Activated naive CD4-positive, alpha-beta T cell treated with anti-CD3 and anti-CD28 coated beads, Interleukin-2, amount 50 U/mL, for 72 hours (primary cell): ENCODE measurements around the gene HJV. TPM values are rescaled to one million over a fixed set of nuclear protein-coding genes. Genes with fewer than 3 reads are reported as not detected.

ENCODE experiments used
- ATAC-seq, 2 donors: fragments of 150-1000 bp; cut with Tn5 transposase; 2 replicates each; pipeline ENCODE4 v1.10.0; 2021; ENCODE audit warnings: mild to moderate bottlenecking in 2 of 2, moderate library complexity in 2 of 2
- DNase-seq, 2 donors: peaks; one replicate each; pipeline ENCODE4 v3.0.0; 2021 to 2022; ENCODE audit warnings: low spot score in 2 of 2
- H3K27ac Mint-ChIP-seq, 2 donors: one replicate each; pipeline ENCODE4 v1.8.0; 2022; ENCODE audit warnings: mild to moderate bottlenecking in 2 of 2, mixed read lengths in 2 of 2
- H3K36me3 Mint-ChIP-seq, 2 donors: one replicate each; pipeline ENCODE4 v1.8.0; 2022; ENCODE audit warnings: mixed read lengths in 2 of 2
- H3K9me3 Mint-ChIP-seq, 2 donors: one replicate each; pipeline ENCODE4 v1.8.0; 2022; ENCODE audit warnings: mixed read lengths in 2 of 2
- total RNA-seq, 2 donors: library from RNA; stranded (reverse); gene quantifications; one replicate each; pipeline ENCODE4 v1.2.3, GENCODE V29; 2022

Gene HJV
- total RNA-seq, 2 donors from 2014 or later = not detected

DNA sequence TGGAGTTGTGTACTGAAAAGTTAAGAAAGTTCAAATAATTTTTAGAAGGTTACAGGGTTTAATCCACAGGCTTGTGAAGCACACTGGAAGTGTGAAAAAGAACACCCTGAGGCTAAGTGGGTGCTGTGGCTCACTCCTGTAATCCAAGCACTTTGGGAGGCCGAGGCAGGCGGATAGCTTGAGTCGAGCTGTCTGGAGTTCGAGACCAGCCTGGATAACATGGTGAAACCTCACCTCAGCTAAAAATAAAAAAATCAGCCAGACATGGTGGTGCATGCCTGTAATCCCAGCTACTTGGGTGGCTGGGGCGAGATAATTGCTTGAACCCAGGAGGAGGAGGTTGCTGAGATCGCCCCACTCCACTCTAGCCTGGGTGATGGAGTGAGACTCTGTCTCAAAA lies 35.0 kb downstream of the HJV start:
- H3K9me3 Mint-ChIP-seq = peaks cover 0 to 2% of the 10 kb centered on the region in 2 donors
- DNase-seq (no peak), ATAC-seq (no peak)
- H3K27ac Mint-ChIP-seq = no peak overlapping the region
- no peaks in the 10 kb centered on the region for H3K36me3 Mint-ChIP-seq

DNA sequence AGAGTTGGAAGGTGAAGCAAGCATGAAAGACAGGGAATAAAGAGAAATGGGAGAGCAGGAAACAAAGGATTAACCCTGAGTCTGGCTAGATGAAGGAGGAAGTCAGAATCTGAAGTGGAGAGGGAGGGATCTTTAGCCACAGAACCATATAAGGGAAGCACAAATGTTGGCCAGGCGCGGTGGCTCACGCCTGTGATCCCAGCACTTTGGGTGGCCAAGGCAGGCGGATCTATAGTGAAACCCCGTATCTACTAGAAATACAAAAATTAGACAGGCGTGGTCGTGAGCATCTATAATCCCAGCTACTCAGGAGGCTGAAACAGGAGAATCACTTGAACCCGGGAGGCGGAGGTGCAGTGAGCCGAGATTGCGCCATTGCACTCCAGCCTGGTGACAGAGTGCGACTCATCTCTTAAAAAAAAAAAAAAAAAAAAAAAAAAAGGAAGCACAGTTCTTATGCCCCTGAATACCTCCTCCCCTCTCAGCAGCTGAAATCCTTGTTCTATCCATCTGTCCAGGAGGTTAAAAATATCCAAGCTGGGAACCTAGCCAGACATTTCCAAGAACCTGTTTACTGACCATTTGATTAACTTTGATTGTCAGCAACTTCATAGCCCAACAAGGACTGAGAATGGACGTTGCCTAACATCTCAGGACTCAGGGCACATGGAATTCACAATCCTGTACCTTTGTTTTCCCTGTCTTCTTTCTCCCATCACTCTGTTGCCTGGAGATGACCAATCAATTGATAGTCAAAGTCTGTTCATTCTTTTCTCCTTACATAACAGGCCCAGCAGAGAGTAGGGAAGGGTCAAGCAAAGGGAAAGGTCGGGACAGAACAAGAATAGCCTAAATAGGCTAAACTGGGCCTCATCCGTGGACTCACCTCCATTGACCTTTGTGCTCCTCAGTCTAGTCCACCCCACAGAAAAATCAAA lies 35.8 kb downstream of the HJV start:
- ATAC-seq (peak in 1 of 2 donors; percentile 21), DNase-seq (no peak)
- H3K9me3 Mint-ChIP-seq = peaks cover 0 to 2% of the 10 kb centered on the region in 2 donors
- peak overlapping the region in 1 of 2 donors; percentile 75 for H3K27ac Mint-ChIP-seq
- H3K36me3 Mint-ChIP-seq = no peaks in the 10 kb centered on the region

DNA sequence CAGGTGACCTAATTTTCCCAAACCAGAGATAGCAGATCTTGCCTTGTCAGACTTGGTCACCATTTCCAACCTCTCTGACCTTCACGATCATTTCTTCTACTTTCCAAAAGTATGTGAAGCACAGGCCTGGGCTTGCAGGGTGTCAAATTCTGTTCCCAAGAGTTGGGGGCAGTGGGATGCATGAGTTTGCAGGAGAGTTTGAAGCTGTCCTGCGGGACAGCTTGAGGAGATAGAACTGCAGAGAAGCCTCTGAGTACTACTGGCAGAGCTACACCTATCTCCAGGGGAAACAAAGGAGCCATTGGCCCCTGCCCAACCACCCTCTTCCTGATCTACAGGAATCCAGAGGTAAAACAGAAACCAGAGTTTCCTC lies 36.4 kb downstream of the HJV start:
- Mint-ChIP-seq H3K36me3 (no peaks in the 10 kb centered on the region), H3K27ac (peak overlapping the region in 1 of 2 donors; percentile 75), H3K9me3 (peaks cover 0 to 2% of the 10 kb centered on the region in 2 donors)
- ATAC-seq (peak in 1 of 2 donors; percentile 21), DNase-seq (no peak)

DNA sequence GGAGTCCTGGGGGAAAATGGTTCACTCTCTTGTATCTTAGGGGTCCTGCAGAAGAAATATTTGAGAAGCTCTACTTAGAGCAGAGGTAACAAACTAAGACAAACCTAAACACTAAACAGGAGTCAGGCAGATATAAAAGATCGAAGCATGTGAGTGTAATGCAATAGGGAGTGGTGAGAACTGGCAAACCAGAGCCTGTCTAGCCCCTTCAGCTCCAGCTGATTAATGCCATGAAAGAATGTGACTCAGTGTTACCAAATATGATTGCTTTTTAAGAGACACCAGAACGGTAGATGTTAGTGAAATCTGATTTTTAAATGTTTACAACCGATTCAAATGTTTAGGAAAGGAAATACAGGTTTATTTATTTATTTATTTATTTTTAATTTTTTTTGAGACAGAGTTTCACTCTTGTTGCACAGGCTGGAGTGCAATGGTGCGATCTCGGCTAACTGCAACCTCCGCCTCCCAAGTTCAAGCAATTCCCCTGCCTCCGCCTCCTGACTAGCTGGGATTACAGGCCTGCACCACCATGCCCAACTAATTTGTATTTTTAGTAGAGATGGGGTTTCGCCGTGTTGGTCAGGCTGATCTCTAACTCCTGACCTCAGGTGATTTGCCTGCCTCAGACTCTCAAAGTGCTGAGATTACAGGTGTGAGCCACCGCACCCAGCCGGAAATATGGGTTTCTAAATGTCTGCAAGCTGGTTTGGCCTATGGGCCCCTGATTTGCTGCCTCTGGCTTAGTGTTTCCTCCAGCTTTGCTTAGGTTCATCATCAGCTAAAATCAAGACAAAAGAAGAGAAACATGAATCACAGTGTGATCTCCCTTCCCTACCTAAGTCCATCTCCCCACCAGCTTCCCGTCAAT lies 37.3 kb downstream of the HJV start:
- peaks cover 0 to 2% of the 10 kb centered on the region in 2 donors for H3K9me3 Mint-ChIP-seq
- no peak overlapping the region for H3K27ac Mint-ChIP-seq
- no peak for DNase-seq
- H3K36me3 Mint-ChIP-seq = no peaks in the 10 kb centered on the region
- ATAC-seq = peak in 1 of 2 donors; percentile 6

DNA sequence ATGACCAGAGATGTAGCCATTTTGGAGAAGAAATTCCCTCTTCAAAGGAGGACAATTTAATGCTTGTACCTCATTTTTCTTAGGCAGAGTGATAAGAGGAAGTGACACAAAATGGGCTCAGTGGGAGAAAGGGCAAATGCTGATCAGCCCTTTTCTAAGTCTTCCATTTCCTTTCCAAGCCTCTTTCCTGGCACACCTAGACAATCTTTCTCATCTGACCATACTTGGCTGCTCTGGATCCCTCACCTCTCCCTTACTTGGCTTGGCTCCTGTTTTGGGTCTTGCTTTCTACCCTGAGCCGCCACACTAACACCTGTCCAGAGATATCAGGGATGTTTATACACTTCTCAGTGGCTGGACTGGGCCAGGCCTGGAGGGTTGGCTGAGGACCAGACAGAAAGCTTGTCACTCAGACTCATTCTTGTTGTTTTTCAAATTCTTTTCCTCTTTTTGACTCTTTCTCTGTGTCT lies 38.3 kb downstream of the HJV start:
- ATAC-seq (no peak), DNase-seq (no peak)
- Mint-ChIP-seq H3K9me3 (no peaks in the 10 kb centered on the region), H3K27ac (peak overlapping the region in 1 of 2 donors; percentile 27), H3K36me3 (no peaks in the 10 kb centered on the region)

DNA sequence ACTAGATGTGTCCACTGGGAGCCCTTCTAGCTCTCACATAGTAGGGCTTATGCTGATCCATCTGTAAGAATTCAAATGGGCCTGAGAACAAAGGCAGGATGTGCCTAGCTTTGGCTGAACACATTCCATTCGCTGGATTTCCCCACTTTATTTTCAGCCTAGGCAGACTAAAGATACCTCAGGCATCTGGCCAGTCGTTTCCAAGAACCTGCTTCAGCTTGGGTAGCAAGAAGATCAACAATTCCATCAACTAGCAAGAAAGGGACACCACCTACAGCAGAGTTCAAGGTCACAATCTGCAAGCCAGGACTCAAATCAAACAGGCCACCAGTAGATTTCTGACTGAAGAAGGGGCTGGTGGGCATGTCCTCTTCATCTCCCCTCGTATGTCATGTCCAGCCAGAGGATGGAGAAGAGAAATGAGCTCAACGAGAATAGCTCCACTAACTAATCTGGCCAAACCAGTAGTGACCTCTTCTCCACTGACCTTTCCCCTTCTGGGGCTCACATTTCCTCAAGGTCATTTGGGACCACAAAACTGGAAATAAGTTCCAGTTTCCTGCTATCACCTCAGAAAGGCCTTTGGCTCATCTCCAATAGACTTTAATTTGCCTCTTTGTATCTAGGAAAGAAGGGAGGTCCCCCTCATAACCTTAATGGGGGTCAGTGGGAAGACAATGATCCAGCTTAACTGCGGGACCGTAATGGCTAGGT lies 39.4 kb downstream of the HJV start:
- ATAC-seq = no peak
- H3K27ac Mint-ChIP-seq = peak overlapping the region in 1 of 2 donors; percentile 5
- no peak for DNase-seq
- no peaks in the 10 kb centered on the region for H3K36me3 Mint-ChIP-seq
- no peaks in the 10 kb centered on the region for H3K9me3 Mint-ChIP-seq

DNA sequence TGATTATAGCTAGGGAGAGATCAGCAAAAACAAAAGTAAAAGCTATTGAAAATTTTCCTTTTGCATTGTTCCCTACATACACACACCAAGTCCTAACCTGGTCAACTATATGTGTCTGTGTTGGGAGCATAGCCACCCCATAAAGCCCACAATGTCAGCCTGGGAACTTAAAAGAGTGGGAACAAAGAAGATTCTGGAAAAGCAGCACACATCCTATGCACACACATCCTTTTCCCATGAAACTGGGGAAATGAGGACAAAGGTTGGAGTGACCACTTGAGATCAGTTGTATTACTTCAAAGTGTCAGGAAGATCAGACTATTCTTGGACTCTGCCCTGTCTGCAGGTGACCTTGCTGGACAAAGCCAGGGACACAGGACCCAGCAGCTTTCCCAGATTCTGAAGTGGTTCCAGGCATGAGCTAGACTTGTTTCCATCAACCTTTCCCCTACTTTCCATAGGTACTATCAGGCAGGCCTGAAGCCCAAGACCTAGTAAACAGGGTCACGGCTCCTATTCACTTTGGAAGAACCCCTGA lies 41.0 kb downstream of the HJV start:
- ATAC-seq (no peak), DNase-seq (no peak)
- H3K9me3 Mint-ChIP-seq = no peaks in the 10 kb centered on the region
- H3K36me3 Mint-ChIP-seq = no peaks in the 10 kb centered on the region
- H3K27ac Mint-ChIP-seq = peak overlapping the region in 1 of 2 donors; percentile 4

DNA sequence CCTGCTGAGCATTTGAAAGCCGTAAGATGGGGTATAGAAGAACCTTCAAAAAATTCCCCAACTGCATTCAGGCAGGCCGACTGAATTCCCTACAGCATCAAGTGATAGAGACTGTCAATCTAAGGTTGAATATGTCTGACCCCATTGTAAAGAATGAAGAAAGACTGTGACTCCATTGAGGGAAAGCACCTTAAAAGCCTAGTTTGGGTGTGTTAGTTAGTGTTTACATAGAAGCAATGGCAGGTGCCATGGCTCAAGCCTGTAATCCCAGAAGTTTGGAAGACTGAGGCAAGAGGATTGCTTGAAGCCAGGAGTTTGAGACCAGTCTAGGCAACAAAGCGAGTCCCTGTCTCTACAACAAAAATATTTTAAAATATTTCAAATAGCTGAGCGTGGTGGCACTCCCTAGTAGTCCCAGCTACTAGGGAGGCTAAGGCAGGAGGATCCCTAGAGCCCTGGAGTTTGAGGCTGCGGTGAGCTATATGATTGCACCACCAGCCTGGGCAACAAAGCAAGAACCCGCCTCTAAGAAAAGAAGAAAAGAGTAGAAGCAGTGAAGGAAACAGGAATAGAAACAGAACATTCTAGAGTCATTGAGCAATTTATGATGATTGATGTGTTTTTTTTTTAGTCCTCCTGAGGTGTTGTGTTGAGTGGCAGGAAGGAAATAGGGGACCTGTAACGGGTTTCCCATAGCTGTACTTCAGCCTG lies 41.6 kb downstream of the HJV start:
- H3K27ac Mint-ChIP-seq = no peak overlapping the region
- ATAC-seq (peak; percentile 3 to 35), DNase-seq (no peak)
- H3K36me3 Mint-ChIP-seq = no peaks in the 10 kb centered on the region
- H3K9me3 Mint-ChIP-seq = no peaks in the 10 kb centered on the region

DNA sequence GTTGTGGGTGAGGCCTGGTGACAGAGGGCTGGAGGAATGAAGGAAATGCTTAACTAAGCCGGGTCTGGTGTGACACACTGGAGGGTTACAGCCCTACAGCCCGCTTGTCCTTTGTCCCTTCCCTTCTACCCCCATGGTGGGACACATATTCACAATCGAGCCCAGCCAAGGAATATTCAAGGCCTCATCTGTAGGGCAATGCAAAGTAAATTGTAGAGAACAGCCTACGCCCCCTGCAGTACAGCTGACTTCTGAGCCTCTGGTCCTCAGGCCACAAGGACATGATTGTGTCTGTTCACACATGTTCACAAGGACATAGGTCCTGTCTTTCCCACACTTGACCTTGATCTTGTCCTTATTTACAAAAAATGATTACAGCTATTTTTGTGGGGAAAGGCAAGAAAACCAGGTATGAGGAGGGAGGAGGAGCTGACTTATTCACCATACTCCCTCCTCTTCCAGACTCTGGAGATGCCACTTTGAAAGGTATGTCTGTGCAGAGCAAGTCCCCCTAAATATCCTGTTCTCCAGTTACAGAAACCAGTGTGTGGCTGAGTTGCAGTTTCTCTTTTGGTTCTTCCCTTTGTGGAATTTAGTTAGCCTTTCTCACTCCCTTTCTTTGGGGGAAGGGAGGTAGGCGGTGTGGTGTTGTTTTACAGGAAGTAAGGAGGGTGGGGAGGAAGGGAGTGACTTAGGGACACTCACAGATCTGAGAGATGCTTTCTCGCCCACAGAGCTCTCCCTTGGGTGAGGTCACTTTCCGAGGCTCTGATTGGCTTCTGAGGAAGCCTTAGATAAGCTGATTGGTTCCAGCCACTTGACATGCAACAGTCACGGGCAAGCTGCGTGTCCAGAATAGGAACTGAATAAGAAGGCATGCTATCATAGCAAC lies 42.4 kb downstream of the HJV start:
- Mint-ChIP-seq H3K27ac (no peak overlapping the region), H3K36me3 (no peaks in the 10 kb centered on the region), H3K9me3 (no peaks in the 10 kb centered on the region)
- peak; percentile 88 to 89 for ATAC-seq
- DNase-seq = peak; percentile 73 to 91

DNA sequence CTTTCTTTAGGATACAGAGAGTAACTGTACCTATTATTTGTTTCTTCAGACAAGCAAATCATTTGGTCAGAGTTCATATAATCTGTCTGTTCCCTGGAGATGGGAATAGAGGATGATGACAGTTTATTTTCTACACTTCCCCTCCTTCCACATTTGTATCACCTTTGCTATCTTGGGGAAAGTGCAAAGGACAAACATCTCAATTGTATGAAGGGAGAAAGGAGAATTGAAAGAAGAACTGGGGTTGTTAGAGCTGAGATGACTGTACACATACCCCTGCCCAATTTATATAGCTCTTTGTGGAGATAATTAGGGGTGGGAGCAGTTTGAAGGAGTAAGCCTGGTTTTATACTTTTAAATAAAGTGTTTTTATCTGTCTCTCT lies 43.1 kb downstream of the HJV start:
- Mint-ChIP-seq H3K27ac (no peak overlapping the region), H3K36me3 (no peaks in the 10 kb centered on the region), H3K9me3 (no peaks in the 10 kb centered on the region)
- ATAC-seq = peak in 1 of 2 donors; percentile 3
- DNase-seq = no peak

DNA sequence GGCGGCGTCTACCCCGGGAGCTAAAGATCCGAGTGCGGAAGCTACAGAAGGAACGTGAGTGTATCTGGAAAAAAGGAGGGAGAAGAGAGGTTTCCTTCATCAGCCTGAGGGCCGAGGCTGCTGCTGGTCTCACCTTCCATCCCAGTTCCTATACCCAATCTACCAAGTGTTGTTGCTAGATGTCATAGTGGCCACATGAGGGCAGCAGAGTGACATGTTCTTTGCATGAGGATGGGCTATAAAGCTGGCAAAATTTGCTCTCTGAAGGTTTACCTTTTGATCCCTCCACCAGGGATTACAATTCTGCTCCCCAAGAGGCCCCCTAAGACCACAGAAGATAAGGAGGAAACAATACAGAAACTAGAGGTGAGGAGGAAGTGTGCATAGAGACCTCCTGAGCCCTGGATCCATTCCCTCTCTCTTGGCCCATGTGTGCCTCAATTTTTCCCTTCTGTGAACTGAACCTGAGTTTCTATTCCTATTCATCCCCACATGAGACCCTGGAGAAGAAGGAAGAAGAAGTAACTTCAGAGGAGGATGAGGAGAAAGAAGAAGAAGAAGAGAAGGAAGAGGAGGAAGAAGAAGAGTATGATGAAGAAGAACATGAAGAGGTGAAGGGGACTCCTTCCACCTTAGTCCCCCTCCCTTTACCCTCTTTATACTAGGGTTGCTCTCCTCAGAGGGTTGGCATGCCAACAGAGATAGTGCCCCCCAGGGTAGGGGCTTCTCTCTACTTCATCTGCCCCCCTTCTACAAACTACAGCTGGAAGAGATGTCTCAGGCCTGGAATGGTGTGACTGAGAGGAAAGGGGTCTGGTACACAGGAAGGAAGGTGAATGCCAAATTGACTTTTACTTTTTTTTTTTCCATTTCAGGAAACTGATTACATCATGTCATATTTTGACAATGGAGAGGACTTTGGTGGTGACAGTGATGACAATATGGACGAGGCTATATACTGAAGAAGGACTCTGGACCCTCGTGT lies 43.8 kb downstream of the HJV start:
- Mint-ChIP-seq H3K27ac (no peak overlapping the region), H3K36me3 (no peaks in the 10 kb centered on the region), H3K9me3 (no peaks in the 10 kb centered on the region)
- DNase-seq (peak; percentile 47 to 67), ATAC-seq (peak; percentile 13 to 38)

DNA sequence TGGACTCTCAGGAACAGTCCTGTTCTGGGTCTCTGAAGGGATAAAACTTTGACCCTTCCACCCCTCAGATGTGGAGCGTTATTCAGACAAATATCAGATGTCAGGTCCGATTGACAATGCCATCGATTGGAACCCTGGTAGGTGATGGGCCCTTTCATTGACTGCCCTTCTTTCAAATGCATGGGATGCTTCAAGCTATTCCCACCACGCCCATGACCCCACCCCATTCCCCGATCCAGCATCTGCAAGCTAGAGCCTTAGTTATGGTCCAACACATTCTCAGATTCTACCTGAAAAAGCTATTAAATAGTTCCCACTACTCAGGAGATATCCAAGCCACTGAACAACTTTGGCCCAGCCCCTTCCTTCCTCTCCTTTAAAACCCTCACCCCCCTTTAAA lies 44.5 kb downstream of the HJV start:
- Mint-ChIP-seq H3K27ac (no peak overlapping the region), H3K36me3 (no peaks in the 10 kb centered on the region), H3K9me3 (no peaks in the 10 kb centered on the region)
- DNase-seq (no peak), ATAC-seq (no peak)

DNA sequence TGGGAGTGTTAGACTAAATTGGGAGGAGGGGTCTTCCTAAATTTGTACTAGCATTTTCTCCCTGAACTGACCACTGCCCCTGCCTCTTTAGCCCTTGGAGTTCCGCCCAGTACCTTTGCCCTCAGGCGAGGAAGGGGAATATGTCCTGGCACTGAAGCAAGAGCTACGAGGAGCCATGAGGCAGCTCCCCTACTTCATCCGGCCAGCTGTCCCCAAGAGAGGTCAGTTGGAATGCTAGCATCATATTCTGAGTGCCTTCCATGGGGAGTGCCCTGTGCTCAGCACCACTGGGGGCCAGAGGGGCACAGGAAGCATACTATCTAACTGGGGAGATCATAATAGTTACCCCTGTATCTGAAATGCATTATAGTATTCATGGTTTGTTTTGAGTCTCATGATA lies 46.3 kb downstream of the HJV start:
- peak overlapping the region in 1 of 2 donors; percentile 76 for H3K27ac Mint-ChIP-seq
- ATAC-seq (no peak), DNase-seq (no peak)
- no peaks in the 10 kb centered on the region for H3K36me3 Mint-ChIP-seq
- no peaks in the 10 kb centered on the region for H3K9me3 Mint-ChIP-seq

DNA sequence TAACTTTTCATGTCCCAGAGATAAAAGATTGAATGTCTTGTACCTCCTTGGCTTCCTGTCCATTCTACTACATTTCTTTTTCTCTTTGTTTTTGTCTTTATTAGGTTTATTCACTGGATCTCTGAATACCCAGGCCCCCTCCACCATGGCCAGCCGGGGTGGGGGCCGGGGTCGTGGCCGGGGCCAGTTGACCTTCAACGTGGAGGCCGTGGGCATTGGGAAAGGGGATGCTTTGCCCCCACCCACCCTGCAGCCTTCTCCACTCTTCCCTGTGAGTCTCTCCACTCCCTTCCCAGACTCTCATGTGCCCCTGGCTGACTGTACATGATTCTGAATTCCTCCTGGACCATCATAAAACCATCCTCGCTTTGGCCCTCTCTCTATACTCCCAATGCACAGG lies 46.8 kb downstream of the HJV start:
- peak overlapping the region in 1 of 2 donors; percentile 76 for H3K27ac Mint-ChIP-seq
- ATAC-seq = no peak
- no peaks in the 10 kb centered on the region for H3K36me3 Mint-ChIP-seq
- no peak for DNase-seq
- no peaks in the 10 kb centered on the region for H3K9me3 Mint-ChIP-seq
